GM13976 (cell line): ENCODE data around the gene LZIC.

Experiments
- DNase-seq: peaks from one replicate; pipeline ENCODE4 v3.0.0; 2012; ENCODE audit warnings: low spot score
- CTCF ChIP-seq: IDR thresholded peaks from 2 replicates; pipeline ENCODE4 v1.5.1; 2012; ENCODE audit warnings: borderline replicate concordance, mild to moderate bottlenecking; ENCODE audit not compliant: insufficient read depth; ENCODE audit errors: extremely low read depth, missing control alignments, control extremely low read depth
- in situ Hi-C: fragments of 300-500 bp; cut with MboI; formaldehyde crosslinking; loops from one replicate; pipeline ENCODE4 v1.12.0; 2022; ENCODE audit warnings: low sequenced_read_pairs, mixed read lengths, inconsistent platforms; ENCODE audit not compliant: unreplicated experiment

LZIC gene

GRCh38 chr1:9890224-9890731 lies 52.9 kb downstream of the LZIC start:
- in situ Hi-C loops: no loop called here
- TF ChIP-seq CTCF: no peak

GRCh38 chr1:9889411-9889810 lies 53.8 kb downstream of the LZIC start:
- in situ Hi-C loops: no loop called here
- DNase-seq: no peak
- TF ChIP-seq CTCF: no peak

More at GRCh38 chr1:9890224-9890731, 52.9 kb downstream of the LZIC start:
- DNase-seq: no peak

- DNase-seq: no peak
- TF ChIP-seq CTCF: no peak
- in situ Hi-C loops: no loop called here
Measured at GRCh38 chr1:9888886-9889285, 54.3 kb downstream of the LZIC start.

GRCh38 chr1:9887070-9887469 lies 56.1 kb downstream of the LZIC start:
- in situ Hi-C loops: no loop called here
- DNase-seq: no peak

GRCh38 chr1:9886092-9886742 lies 57.0 kb downstream of the LZIC start:
- DNase-seq: no peak
- no peak for TF ChIP-seq CTCF
- in situ Hi-C loops: no loop called here

More at GRCh38 chr1:9887070-9887469, 56.1 kb downstream of the LZIC start:
- TF ChIP-seq CTCF: no peak

GRCh38 chr1:9884805-9885204 lies 58.4 kb downstream of the LZIC start:
- TF ChIP-seq CTCF: no peak
- in situ Hi-C loops: no loop called here
- DNase-seq: no peak
